ENCODE data around the gene ZNF138.
A peak's percentile ranks its signal among the peaks of the same experiment; 100 is the strongest.
"Not testable (repeated sequence)": the region's sequence is repeated elsewhere in the genome, so short reads cannot be mapped to it uniquely, and the experiment has no call there.

ZNF138 gene

DNA sequence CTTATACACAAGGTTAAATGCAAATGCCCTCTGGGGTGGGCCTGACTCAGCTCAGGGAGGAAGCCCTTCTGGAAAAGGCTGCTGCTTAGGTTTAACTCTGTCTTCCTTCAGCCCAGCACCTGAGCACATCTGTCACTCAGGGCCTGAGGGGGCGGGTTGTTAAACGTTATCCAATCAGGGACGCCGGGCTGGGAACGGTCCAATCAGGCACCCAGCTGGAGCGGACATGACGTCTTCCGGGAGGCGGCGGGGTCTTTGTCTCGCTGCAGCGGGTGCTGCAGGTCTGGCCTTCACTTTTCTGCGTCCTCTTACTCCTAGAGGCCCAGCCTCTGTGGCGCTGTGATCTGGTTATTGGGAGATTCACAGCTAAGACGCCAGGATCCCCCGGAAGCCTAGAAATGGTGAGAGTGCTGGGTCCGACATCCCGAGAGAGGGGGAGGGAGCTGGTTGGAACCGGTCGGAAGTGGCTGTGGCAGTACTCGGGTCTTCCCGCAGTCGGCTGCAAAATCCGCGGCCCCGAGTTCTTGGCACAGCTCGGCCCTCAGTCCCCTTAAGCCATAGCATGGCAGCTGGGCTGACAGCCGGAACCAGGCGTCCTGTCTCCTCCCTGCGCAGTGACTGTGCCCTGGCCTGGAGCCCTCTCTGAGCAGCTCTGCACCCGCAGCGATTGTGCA lies at the start of gene ZNF138:
Gene ZNF138 (plus strand): TSS at position 258 of the 674 bp plus-strand sequence. CDS start 141 bp downstream, at position 399.
- DNase-seq (ENCODE audit: low read depth), result peak; percentile 89

- DNase-seq (ENCODE audit: low read depth), result no peak
Observed at GRCh38 chr7:64744680-64745079, 49.5 kb upstream of the ZNF138 start.

DNA sequence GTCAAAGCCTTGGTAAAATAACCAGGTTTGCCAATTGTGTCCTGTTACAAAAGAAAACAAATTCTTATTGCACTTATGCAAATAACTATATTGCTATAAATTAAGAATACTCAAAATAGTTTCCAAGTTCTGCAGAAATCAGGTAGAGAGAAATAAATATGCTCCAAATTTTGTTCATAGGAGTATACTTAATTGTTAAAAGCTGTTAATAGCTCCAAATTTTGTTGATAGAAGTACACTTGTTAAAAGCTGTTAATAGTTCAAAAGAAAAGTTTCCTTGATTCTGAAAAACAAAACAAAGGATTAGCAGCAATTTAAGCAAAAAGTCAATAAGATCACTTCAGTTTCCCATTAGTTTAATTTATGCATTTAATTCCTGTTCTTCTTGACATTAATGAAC lies 46.4 kb upstream of the ZNF138 start:
- no peak for DNase-seq (ENCODE audit: low read depth)

GRCh38 chr7:64753032-64753431 lies 41.2 kb upstream of the ZNF138 start:
- DNase-seq (ENCODE audit: low read depth), result no peak

DNA sequence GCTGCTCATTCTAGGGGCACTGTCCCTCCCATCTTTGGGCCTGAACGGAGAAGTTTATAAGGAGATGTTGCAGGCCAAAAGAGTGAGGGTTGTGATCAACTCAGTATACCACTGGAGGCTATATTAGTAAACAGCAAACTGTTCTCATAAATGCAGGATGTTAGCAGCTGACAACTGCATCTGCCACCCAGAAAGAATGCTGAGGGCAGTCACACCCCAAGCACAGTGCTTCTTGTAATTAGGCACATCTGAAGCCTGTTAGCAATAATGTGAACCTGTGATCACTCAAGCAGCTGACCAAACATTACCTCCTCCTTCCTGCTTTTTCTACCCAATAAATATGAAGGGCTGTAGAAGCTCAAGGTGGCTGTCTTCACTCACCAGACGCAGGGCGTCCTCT lies 38.4 kb upstream of the ZNF138 start:
- DNase-seq (ENCODE audit: low read depth), result no peak

- no peak for DNase-seq (ENCODE audit: low read depth)
Observed at GRCh38 chr7:64758151-64758550, 36.1 kb upstream of the ZNF138 start.

DNA sequence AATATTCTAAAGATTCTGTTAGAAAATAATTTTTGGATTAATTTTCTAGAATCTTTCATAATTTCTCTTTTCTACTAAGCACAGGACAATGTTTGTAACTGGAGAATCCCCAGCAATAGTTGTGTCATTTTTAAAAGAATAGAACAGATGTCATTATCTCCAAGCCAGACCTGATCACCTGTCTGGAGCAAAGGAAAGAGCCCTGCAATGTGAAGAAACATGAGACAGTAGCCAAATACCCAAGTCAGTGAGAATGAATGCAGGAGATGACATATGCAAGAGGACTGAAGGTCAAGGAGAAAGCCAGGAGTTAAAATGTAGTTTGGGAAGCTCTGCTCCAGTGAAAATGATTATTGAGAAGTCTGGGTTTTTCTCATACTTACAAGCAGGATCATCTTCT lies 25.4 kb upstream of the ZNF138 start:
- no peak for DNase-seq (ENCODE audit: low read depth)

DNA sequence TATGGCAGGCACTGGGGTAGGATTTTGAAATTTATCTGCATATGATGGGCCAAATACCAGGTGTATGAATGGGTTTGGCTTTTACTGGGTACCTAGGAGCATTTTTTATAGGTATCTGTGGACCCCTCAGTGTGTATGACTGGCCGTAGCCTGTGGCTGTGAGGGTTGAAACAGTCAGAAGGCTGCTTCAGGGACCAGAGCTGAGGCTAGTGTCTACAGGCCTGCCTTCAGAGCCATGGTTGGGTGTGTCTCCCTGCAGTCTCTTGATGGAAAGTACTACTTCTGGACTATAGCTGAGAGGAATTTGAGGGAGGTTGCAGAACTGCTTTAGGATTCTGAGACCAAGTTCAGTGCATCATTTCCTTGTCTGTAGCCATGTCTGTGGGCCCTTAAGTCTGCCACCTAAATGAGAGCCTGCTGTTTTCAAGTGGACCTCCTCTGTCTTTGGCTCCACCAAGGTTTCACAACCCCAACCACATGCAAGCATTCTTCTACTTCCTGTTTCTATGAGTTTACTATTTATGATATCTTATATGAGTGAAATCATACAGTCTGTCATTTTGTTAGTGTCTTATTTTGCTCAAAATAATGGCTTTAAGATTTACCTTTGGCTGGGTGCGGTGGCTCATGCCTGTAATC lies 19.9 kb upstream of the ZNF138 start:
- DNase-seq (ENCODE audit: low read depth), result no peak

- DNase-seq (ENCODE audit: low read depth), result no peak
Observed at GRCh38 chr7:64775289-64775688, 18.9 kb upstream of the ZNF138 start.

DNA sequence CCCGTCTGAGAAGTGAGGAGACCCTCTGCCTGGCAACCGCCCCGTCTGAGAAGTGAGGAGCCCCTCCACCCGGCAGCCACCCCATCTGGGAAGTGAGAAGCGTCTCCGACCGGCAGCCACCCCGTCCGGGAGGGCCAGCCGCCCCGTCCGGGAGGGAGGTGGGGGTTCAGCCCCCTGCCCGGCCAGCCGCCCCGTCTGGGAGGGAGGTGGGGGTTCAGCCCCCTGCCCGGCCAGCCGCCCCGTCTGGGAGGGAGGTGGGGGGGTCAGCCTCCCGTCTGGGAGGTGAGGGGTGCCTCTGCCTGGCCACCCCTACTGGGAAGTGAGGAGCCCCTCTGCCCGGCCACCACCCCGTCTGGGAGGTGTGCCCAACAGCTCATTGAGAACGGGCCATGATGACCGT lies 9.4 kb upstream of the ZNF138 start:
- not testable (repeated sequence) for DNase-seq (ENCODE audit: low read depth)

GRCh38 chr7:64787295-64787694 lies 6.9 kb upstream of the ZNF138 start:
- DNase-seq (ENCODE audit: low read depth), result no peak

GRCh38 chr7:64789241-64789640 lies 5.0 kb upstream of the ZNF138 start:
- DNase-seq (ENCODE audit: low read depth), result not testable (repeated sequence)

GRCh38 chr7:64793106-64793755 lies 997 bp upstream of the ZNF138 start:
- no peak for DNase-seq (ENCODE audit: low read depth)

DNA sequence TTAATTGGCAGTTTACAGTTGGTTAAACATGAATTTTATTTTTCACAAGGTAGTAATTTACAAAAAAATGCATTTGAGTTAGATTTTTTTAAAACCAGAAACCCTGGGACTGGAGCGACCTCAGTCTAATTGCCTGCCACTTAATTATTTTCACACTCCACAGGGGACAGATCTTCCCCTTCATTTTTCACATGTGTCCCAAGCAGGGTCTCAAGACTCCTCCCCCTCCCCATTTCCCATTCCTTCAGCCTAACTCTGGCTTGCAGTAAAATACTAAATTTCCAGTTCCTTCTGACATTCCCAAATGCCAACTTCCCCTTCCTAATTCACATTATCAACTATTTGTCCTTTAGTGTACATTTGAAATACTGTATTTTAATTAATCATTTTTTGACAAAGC lies 948 bp downstream of the ZNF138 start:
- no peak for DNase-seq (ENCODE audit: low read depth)

GRCh38 chr7:64799169-64799568 lies 4.9 kb downstream of the ZNF138 start:
- not testable (repeated sequence) for DNase-seq (ENCODE audit: low read depth)

GRCh38 chr7:64802699-64803098 lies 8.5 kb downstream of the ZNF138 start:
- no peak for DNase-seq (ENCODE audit: low read depth)

- no peak for DNase-seq (ENCODE audit: low read depth)
Observed at GRCh38 chr7:64807731-64808365, 13.6 kb downstream of the ZNF138 start.

- no peak for DNase-seq (ENCODE audit: low read depth)
Observed at GRCh38 chr7:64811767-64812166, 17.5 kb downstream of the ZNF138 start.

- no peak for DNase-seq (ENCODE audit: low read depth)
Observed at GRCh38 chr7:64830926-64831325, 36.7 kb downstream of the ZNF138 start.

DNA sequence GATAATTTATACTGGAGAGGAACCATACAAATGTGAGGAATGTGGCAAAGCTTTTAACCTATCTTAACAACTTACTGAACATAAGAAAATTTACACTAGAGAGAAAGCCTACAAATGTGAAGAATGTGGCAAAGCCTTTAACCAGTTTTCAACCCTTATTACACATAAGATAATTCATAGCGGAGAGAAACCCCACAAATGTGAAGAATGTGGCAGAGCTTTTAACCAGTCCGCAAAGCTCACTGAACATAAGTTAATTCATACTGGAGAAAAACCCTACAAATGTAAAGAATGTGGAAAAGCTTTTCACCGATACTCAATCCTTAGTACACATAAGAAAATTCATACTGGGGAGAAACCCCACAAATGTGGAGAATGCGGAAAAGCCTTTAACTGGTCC lies 37.9 kb downstream of the ZNF138 start:
- no peak for DNase-seq (ENCODE audit: low read depth)

- DNase-seq (ENCODE audit: low read depth), result no peak
Observed at GRCh38 chr7:64834989-64835388, 40.8 kb downstream of the ZNF138 start.

DNA sequence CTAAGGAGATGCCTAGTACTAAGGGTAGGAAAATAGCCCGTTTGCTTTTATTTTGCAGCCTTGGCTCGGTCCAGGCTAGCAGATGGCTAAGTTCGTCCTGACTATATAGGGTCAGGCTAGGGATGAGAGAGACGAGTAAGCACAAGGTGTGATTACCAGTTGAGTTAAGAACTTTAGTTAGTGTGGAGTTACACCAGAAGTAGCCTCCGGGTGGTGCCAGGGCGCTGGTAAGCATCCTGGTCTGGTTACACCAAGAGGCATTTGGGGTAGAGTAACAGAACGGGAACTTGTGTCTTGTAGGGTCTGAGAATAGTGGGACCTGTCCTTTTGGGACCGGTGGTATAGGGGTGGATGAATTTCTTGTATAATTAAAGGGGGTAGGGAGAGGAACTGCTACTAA lies 41.6 kb downstream of the ZNF138 start:
- not testable (repeated sequence) for DNase-seq (ENCODE audit: low read depth)

DNA sequence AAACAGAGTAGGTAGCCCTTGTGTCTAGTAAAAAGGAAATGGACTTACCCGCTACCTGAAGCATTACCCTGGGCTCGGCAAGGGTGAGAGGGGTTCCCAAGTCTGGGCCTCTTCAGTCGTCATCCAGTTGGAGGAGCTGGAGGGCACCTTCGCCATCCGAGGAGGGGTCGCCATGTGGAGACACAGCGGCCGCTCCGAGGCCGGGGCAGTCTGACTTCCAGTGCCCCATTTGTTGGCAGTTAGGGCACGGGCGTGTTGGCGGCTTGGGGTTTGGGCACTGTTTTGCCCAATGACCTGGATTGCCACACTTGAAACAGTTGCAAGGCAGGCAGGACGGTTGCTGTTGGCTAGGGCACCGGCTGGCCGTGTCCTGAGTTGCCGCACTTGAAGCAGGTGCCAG lies 43.8 kb downstream of the ZNF138 start:
- not testable (repeated sequence) for DNase-seq (ENCODE audit: low read depth)

All from stimulated activated CD8-positive, alpha-beta memory T cell treated with anti-CD3 and anti-CD28 coated beads, Interleukin-4, amount 100 ng/mL, for 24 hours (primary cell).